NCI-H187 treated with DMSO at 0.1 percent for 48 hours (cell line): ENCODE measurements around the gene TMEM30B.
"Not testable (repeated sequence)": the region's sequence is repeated elsewhere in the genome, so short reads cannot be mapped to it uniquely, and the experiment has no call there.

Source experiments
- DNase-seq: peaks from one replicate; lab custom pipeline; 2025; lab: John Stamatoyannopoulos, UW

The TMEM30B gene

DNA sequence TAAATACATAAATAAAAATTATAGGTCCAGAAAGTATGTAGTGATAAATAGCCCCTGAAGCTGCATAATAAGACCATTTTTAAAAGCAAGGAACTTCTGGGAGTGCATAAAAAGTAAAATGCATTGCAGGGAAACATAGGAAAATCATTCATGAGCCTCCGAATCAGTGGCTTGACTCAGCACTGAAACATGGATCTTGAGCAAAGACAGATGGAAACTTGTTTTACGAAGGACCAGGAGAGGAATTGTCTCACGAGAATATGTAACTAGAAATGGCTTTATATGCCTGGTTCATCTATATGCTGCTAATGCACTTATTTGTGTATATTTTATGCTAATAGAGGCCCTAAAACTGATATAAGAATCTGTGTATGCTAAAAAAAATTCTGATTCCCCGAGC, 14.7 kb downstream of the TMEM30B start:
- DNase-seq, result no peak

DNA sequence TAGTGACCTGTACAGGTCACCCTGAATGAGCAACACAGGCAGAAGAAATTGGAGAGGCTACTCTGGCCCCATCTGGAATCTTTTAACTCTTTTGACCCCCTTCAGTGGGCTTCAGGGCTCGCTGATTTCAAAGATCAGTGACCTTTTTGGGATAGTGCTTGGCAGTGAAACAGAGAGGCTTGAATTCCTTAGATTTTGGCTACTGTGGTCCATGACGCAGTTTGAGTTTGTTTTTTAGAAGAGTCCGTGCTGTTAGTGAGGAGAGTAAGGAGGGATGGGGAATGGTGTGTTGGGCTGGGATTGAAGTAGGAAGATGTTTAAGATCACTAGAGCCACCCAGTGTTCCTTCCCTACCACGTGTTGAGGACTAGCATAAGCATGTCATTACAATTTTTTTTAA, 16.5 kb downstream of the TMEM30B start:
- DNase-seq, result no peak

DNA sequence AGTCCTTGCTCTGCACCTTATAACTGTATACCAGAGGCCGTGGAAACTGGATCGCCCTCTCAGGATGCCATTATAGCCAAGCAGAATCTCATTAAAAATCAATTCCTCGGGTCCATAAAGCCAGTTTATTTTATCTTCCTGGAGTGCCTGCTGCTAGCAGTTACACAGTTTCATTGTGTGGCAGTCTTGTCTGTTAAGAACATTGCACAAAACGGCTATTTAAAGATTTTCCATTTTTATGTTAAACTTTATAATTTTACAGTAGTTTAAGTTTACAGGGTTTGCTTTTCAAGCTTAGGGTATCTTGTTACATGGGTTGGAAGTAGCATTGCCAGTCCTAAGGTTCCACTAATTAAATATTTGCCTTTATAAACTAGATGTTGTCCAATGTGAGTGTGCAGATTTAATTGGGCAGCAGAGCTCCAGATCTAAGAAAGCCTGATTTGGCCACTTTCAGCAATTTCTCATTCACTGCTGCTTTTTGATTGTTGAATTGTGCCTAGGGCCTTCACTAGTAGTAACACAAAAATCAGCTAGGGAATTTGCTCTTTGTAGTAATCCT, 17.0 kb downstream of the TMEM30B start:
- no peak for DNase-seq

DNA sequence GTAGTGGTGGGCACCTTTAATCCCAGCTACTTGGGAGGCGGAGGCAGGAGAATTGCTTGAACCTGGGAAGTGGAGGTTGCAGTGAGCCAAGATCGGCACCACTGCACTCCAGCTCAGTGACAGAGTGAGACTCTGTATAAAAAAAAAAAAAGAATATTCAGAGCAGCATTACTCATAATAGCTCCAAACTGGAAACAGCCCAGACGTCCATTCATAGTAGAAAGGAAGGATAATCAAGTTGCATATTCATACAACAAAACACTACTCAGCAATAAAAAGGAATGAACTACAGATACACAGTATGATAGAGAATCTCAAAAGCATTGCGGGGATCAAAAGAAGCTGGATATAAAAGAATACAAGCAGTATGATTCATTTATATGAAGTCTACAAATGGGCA, 19.1 kb downstream of the TMEM30B start:
- no peak for DNase-seq

DNA sequence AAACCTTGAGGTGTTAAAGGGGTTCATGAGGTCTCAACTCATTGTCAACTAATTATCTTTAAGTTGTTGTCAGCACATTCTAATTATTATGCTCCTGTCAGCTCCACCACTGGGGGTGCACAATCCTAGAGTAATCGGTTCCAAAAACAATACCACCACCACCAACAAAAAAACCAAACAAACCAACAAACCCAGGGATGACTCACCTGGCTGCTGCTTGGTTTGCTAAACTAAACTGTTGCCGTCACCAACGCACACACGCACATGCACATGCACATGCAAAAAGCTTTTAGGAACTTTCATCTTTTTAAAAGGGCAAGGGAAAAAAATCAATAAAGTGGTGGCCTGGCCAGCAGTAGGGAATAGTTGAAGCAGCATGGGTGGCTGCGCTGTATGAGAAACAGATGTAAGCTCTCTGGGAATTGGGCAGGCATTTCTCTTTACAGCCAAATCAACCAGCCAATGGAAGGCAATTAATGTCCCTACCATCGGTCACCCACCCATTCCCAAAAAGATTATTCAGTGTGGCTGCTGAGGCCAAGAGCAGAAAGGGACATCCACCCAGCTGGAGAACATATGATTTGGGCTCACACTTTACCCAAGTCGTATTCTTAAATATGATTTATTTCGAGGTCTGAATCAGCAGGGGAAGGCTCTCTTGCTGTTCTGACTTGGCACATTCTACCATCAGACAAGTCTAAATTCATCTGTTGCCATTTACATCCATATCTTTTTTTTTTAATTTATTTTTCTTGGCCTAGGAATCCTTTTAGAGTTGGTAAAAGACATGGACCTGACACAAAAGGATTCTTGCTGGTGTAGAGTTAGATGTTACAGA, 20.0 kb downstream of the TMEM30B start:
- no peak for DNase-seq

DNA sequence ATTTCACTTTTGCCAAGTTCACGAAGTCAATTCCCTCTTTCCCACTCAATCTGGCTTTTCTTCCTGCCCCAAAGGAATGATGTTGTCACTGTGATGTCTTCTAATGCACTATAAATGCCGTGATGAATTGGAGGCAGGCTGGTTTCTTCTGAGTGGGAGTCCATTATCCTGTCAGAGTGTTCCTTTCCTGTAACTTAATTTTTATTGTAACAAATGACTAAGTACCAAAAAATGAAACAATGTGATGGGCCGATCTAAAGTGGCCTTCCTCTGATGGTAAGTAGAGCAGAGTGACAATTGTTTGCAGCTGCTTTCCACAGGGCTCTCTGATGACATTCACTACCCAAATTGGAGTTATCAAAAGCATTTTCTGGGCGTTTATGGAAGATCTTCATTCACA, 22.2 kb downstream of the TMEM30B start:
- DNase-seq, result peak; percentile 82

DNA sequence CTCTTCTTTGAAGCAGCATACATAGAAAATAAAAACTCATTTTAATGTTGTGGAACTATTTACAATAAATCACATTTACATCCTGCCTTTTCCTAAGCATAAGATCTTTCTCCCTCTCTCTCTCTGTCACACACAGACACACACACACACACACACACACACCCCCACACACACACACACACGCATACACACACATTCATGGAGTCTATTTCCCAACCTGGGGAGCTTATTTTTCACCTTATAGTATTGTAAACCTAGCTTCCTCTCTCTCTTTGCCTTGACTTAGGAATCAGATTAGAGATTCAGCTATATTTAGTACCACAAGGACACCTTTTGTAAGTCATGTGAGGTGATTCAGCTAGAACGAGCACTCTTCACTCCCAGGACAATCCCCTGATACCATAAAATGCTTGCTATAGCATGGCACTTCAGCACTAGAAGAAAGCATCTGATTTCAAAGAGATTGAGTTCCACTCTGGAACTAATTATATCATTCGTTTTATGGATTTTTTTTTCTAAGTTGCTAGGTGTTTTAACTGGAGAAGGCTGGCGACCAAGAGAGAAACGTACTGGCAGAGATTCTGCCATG, 23.6 kb downstream of the TMEM30B start:
- DNase-seq, result peak; percentile 99

DNA sequence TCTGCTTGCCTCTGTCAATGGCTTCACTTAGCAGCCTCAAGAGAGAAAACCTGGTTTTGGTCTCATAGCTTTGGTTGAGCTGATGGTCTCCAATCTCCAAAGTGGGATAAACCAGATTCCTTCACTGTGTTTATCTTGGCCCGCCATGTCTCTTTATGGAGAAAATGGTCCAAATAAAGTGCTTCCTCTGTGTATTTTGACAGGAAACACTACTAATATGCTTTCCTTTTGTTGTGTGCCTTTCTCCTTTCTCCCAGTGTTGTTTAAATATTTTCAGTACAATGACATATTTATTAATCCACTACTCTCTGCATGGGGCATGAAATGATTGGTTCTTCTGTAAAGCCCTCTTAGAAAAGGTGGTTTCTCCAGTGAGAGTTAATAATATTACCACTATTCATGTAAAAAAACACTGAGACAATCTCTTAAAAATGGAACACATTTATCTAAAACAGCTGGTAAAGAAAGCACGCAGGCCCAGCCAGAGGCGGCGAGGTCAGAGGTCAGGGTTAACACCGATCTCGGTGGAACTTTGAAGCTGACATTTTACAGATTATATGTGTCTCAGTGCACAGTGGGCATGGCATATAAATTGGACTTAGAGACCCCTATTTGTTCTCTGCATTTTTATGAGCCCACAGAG, 24.2 kb downstream of the TMEM30B start:
- DNase-seq, result no peak

DNA sequence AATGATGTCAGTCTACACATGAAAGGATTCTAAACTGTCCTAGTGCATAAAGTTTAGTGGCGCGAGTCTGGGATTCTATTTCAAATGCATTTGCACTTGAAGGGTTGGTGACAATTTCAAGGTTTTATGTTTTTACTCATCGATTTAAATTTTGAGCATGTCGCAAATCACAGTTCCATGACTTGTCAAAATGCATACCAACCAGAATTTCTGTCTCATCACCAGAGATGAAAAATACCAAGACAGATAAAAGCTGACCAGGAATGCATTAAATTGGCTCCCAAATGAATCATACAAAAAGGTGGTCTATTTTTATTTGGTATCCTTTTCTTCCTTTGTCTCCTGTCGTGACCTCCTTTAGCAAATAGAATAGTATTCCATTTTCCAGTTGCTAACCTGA, 25.2 kb downstream of the TMEM30B start:
- no peak for DNase-seq

DNA sequence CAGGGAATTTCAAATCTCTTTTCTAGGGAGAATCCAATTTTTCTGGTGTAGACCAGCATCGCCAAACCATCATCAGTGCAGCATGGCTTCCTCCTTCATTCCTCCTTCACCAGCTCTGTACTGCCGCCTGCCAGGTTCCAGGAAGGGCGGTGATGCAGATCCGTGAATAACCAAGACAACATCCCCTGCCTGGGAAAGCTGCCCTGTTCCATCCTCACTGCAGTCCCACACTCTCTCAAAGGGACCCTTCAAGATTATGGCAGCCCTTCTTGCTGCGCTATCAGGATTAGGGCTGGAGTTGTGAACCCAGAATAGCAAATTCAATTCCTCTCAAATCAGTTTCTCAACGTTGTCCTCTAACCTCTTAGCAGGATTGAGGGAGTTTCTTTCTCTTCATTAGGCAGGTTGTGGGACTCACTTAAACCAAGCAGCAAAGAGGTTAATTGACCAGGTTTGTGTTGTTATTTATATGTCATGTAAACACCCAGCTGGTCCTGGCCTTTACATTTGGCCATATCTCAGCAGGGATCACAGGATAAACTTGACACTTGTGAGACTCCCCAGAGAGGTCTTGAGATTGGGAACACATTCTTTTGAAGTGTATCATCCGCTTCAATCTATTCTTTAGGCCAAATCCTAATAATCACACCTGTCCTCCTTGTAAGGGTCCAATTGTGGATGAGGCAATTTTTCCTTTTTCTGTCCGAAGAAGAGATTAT, 26.2 kb downstream of the TMEM30B start:
- no peak for DNase-seq

DNA sequence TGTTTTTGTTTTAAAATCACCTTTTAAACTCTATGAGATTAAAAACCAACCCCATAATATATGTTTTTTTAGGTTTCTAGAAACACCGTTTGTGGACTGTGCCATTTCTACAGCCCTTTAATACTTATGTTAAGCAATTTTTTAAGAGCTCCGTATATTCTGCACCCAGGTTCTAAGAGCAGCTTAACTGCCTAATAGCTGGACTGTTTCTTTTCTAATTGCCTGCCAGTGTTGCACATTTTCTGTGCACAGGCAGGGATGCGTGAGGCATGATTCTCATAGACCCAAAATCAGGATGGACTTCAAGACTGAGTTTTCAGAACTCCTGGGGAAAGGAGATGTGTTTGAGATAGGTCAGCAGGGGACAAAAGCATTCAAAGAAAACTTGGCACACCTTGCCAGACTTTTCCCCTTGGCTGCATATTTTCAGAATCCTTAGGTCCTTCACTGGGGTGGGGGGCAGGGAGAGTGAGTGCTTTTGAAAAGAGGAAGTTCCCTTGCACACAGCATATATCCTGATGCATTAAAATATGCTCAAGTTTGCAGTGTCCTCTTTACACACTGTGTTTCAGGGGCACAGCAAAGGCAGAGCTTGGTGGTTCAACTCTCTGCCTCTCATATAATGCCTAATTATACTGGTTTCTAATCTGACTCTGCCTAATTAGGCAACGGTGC, 27.9 kb downstream of the TMEM30B start:
- DNase-seq, result no peak

DNA sequence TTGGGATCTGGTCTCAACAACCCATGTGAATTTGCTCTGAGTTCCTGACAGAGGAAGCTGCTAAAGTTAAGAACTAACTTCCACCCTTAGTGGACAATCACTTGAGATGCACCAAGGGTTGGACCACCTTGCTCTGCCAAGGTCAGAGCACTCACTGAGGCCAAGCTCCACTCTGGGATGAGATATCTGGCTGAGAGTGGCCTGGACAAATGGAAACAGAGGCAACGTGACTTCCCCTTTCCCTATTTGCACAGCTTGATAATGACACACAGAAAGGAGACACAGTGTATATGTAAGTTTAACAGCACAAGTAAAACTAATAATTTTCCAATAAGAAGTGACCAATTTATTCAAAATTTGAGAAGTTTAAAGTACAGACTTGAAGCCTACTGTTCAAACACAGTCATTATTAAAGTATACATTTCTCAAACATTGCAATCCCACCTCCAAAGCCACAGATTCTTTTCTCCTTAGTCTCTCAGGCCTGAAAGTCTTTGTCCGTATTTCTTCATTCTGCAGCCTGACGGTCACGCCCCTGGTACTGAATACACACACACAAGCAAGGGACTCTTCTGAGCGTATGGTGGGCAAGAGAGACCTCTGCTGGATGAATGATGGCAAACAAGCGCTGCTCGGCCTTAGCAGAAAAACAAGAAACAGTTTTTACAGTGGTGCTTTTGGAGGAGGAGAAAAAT, 28.6 kb downstream of the TMEM30B start:
- DNase-seq, result peak; percentile 85

DNA sequence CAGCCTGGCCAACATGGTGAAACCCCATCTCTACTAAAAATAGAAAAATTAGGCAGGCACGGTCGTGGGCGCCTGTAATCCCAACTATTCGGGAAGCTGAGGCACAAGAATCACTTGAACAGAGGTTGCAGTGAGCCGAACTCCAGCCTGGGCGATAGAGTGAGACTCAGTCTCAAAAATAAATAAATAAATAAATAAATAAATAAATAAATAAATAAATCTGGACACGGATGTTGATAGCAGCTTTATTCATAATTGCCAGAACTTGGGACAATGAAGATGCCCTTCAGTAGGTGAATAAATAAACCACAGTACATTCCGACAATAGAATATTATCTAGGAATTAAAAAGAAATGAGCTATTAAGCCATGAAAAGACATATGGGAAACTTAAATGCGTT, 31.1 kb downstream of the TMEM30B start:
- DNase-seq, result no peak

DNA sequence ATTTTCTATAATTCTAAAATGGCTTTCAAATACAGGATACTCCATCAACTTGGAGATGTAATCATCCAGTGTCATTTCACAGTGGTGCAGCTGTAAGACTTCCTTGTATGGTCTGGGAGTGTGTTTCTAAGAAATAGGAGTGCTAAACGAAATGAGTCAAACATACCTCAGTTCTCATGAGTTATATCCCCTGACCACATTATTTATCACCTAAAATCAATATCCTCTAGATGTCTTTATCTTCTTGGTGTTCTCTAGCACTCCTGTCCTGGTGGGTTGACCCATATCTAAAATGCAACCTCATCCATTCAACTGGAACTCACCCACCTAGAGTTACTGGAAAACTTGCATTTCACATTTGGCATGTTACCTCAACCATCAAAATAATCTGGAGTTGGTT, 33.2 kb downstream of the TMEM30B start:
- no peak for DNase-seq

DNA sequence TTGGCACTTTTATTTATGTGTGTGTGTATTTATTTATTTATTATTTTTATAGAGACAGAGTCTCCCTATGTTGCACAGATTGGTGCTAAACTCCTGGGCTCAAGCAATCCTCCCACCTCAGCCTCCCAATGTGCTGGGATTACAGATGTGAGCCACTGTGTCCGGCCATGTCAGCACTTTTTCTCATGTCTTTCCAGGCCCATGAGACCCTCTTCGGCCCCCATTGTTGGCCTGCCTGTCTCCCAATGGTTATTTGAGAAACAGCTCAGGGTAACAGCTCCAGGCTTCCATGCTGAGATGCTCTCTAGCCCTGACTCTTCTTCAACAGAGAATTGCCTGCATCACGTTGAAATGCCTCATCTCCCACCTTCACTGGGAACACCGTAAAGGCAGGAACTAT, 34.4 kb downstream of the TMEM30B start:
- DNase-seq, result no peak

DNA sequence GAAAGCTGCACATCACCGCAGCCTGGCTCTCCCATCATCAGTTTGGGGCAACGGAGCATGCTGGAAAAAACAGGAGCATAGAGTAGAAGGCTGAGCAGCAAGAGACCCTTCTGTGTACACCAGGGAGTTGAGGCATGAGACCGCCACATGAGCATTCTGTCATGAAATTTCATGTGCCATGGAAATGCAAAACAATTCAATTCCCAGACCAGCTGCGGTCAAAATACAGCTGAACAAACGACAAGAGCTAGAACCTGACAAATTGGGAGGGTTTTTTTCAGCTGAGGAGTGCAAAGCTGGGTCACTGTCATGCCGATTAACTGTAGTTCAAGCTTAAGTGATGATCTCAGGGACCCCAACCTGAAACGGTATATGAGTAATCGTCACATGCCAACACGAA, 37.1 kb downstream of the TMEM30B start:
- DNase-seq, result no peak

DNA sequence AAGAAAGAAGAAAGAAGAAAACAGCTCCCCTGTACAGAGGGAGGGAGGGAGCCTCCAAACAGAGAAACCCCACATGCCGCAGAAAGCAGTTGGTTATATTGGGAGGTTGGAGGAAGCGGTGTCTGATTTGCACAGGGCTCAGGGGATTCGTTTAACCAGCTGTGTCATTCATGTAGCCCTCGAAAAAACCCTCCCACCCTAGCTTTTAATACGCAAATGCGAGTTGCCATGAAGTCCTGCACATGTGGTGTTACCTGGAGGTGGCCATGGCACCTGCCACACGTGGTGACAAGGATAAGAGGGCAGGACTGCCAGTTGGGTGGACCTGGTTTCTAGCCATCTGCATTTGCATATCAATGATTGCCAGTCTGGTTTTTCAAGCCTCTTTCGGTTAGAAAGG, 40.9 kb downstream of the TMEM30B start:
- DNase-seq, result no peak

DNA sequence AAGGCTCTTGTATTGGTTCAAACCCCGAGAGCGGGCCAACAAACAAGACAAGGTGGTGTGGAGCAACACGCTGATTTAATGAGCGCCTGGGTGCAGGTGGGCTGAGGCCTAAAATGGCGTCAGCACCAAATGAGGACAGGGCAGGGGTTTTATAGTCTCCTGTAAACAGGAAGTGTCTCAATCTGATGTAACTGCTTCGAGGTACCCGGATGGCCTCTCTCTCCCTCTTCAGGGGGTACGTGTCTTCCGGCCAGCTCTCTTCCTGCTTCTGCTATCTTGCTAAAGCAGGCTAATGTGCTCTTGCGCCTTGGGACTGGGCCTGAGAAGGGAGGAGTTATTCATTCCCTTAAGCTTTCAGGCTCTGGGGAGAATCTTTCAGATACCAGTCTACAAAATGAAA, 41.9 kb downstream of the TMEM30B start:
- not testable (repeated sequence) for DNase-seq

DNA sequence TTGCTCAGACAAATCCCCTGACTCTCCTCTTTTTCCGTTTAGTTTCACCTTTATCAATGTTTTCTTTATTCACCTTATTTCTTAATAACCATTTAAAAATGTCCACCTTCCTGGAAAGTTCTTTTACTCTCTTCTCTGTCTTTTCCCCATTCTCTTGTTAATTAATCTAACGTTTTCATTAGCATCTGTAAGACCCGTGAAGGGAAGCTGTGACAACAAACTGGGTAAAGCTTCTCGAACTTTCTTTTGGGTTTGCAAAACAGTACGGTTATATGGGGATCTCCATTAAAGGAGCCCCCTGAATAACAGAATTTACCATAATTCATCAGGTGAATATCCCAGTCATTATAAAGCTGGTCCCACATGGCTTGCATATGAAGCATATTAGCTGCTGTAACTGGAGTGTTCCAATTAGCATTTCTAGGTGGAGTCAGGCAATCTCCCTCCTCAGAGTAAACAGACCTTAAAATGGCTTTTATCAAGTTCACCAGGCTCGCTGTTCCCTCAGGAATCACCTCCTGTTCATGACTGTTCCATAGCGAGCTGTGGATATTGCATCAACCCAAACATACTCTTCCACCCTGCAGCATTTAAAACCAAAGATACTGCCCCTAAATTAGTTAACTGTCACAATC, 42.4 kb downstream of the TMEM30B start:
- peak; percentile 83 for DNase-seq

DNA sequence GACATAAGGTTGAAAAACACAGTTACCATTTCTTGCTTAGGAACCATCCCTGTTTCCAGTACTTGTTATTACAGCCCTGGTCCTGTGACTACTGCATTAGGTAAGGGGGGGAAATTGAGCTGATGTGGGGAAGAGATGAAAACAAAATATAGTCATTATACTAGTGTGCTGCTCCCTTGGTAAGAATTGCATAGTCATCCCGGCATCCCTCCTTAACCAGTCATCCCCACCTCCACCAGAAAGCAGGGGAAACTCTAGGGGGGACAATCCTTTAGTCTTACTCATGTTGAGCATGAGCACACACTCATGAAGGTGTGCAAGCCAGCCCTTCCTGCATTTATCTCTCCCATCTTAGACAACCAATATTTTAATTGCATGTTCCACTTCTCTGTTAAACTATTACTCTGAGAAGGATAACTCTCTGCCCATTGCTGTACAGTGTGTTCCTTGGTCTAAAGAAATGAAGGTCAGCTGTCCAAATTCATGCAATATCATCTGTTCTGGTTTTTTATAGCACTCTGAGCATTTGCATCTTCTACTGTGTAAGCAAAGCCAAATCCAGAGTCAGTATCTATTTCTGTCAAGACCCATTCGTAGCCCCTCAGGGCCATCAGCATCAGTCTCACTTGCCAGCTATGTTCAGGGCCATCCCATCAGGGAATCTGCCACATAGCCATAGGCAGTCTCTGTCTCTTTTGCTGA, 46.8 kb downstream of the TMEM30B start:
- no peak for DNase-seq
